Activated naive CD4-positive, alpha-beta T cell treated with anti-CD3 and anti-CD28 coated beads, Interleukin-2, amount 50 U/mL, for 24 hours (primary cell): ENCODE measurements around the gene PPP6C.
A peak's percentile ranks its signal among the peaks of the same experiment; 100 is the strongest.
"Not testable (repeated sequence)": the region's sequence is repeated elsewhere in the genome, so short reads cannot be mapped to it uniquely, and the experiment has no call there.

Experiments used
- H3K27ac Mint-ChIP-seq: one replicate; pipeline ENCODE4 v1.8.0; 2021; ENCODE audit warnings: mild to moderate bottlenecking, mixed read lengths
- H3K27me3 Mint-ChIP-seq: one replicate; pipeline ENCODE4 v1.8.0; 2021; ENCODE audit warnings: mixed read lengths
- H3K36me3 Mint-ChIP-seq: one replicate; pipeline ENCODE4 v1.8.0; 2021; ENCODE audit warnings: mixed read lengths
- H3K4me1 Mint-ChIP-seq: one replicate; pipeline ENCODE4 v1.8.0; 2021; ENCODE audit warnings: mixed read lengths
- H3K4me3 Mint-ChIP-seq: one replicate; pipeline ENCODE4 v1.8.0; 2021; ENCODE audit warnings: mild to moderate bottlenecking, mixed read lengths
- H3K9me3 Mint-ChIP-seq: one replicate; pipeline ENCODE4 v1.8.0; 2021; ENCODE audit warnings: mixed read lengths

PPP6C gene

DNA sequence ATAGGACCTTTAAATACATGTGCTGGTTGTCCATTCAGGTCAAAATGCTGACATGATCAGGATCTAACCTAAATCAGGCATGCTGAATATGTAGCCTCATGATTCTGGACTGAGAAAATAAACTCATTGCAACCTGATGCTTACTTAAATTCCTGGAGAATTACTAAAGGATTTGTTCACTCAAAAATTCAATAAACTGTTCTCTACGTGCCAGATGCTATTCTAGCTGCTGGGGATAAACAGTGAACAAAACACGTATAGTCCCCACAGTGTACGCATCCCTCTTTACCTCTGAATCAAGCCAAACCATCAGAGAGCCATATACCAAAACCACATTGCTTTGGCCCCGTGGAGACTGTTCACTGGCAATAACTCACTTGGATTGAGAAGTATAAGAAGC is 52.4 kb downstream of the PPP6C start:
- Mint-ChIP-seq H3K36me3 (peaks cover 14% of the 10 kb centered on the region), H3K9me3 (no peaks in the 10 kb centered on the region), H3K27me3 (no peaks in the 10 kb centered on the region), H3K4me3 (no peak overlapping the region), H3K4me1 (peaks cover 42% of the 10 kb centered on the region), H3K27ac (no peak overlapping the region)

- H3K4me1 Mint-ChIP-seq: peaks cover 37% of the 10 kb centered on the region
- no peak overlapping the region for H3K27ac Mint-ChIP-seq
- H3K9me3 Mint-ChIP-seq: no peaks in the 10 kb centered on the region
- no peak overlapping the region for H3K4me3 Mint-ChIP-seq
- no peaks in the 10 kb centered on the region for H3K27me3 Mint-ChIP-seq
- H3K36me3 Mint-ChIP-seq: peaks cover 13% of the 10 kb centered on the region
Observed at GRCh38 chr9:125134976-125135375, 54.6 kb downstream of the PPP6C start.

DNA sequence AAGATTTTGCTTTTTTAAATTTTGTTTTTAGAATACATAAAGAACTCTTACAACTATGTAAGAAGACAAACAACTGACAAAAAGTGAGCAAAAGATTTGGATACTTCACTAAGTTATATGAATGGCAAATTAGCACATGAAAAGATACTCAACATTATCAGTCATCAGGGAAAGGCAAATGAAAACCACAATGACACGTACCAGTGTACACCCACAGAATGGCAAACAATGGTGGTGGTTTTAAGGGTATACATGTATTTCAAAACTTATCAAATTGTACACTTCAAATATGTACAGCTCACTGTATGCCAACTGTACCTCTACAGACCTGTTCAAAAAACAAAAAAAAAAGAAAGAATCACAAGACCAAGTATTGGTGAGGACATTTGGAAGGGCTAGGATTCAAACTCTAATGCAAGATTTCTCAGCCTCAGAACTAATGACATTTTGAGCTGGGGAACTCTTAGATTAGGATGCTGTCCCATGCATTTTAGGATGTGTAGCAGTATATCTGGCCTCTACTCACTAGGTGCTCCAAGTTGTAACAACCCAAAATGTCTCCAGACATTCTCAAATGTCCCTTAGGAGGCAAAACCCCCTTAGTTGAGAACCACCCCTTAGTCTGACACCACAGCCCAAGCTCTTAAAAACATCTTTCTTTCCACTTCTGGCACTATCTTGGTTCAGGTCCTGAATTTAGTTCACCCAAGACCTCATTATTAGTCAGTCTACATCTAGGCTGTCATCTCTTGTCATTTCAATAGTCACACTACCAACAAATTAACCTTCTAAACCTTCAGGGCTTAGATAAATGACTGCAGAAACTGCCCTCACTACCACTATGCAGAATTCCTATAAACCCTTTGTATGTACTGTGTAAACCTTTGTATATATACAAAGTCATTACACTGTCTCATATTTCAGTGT is 55.9 kb downstream of the PPP6C start:
- Mint-ChIP-seq H3K27me3 (no peaks in the 10 kb centered on the region), H3K27ac (peak overlapping the region; percentile 80), H3K4me3 (no peak overlapping the region), H3K9me3 (no peaks in the 10 kb centered on the region), H3K4me1 (peaks cover 27% of the 10 kb centered on the region), H3K36me3 (peaks cover 10% of the 10 kb centered on the region)

- Mint-ChIP-seq H3K9me3 (no peaks in the 10 kb centered on the region), H3K4me3 (no peak overlapping the region)
Observed at GRCh38 chr9:125131778-125132177, 57.8 kb downstream of the PPP6C start.

GRCh38 chr9:125126019-125126746 is 63.4 kb downstream of the PPP6C start:
- no peaks in the 10 kb centered on the region for H3K27me3 Mint-ChIP-seq
- H3K9me3 Mint-ChIP-seq: no peaks in the 10 kb centered on the region
- peak overlapping the region; percentile 98 for H3K27ac Mint-ChIP-seq
- H3K36me3 Mint-ChIP-seq: peaks cover 3% of the 10 kb centered on the region
- peak overlapping the region; percentile 69 for H3K4me3 Mint-ChIP-seq
- peaks cover 38% of the 10 kb centered on the region for H3K4me1 Mint-ChIP-seq

More at GRCh38 chr9:125131778-125132177, 57.8 kb downstream of the PPP6C start:
- peaks cover 30% of the 10 kb centered on the region for H3K4me1 Mint-ChIP-seq
- no peaks in the 10 kb centered on the region for H3K27me3 Mint-ChIP-seq
- H3K27ac Mint-ChIP-seq: no peak overlapping the region
- peaks cover 10% of the 10 kb centered on the region for H3K36me3 Mint-ChIP-seq

- peak overlapping the region; percentile 98 for H3K27ac Mint-ChIP-seq
- H3K36me3 Mint-ChIP-seq: peaks cover 3% of the 10 kb centered on the region
- no peak overlapping the region for H3K4me3 Mint-ChIP-seq
- no peaks in the 10 kb centered on the region for H3K27me3 Mint-ChIP-seq
- peaks cover 44% of the 10 kb centered on the region for H3K4me1 Mint-ChIP-seq
- no peaks in the 10 kb centered on the region for H3K9me3 Mint-ChIP-seq
Observed at GRCh38 chr9:125125523-125125922, 64.1 kb downstream of the PPP6C start.

DNA sequence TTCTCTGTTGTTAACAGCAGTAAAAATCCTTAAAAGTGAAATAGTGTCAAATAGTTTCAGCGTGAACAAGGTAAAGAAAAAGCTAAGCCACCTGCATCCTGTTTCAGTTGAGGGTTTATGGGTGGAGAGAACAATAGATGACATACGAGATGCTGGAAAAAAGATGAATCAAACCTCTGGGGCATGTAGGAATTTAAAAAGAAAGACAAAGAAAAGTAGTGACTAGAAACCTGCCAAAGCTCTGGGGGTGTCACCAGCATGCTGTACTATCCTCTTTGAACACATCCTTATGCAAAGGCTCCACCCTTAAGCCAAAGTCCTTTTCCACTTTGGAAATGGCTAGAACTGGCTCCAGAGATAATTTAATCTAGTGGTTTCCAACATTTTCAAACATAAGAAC is 68.5 kb downstream of the PPP6C start:
- Mint-ChIP-seq H3K36me3 (peaks cover 3% of the 10 kb centered on the region), H3K4me1 (peaks cover 60% of the 10 kb centered on the region)

GRCh38 chr9:125119643-125120286 is 69.8 kb downstream of the PPP6C start:
- H3K9me3 Mint-ChIP-seq: no peaks in the 10 kb centered on the region
- peaks cover 3% of the 10 kb centered on the region for H3K36me3 Mint-ChIP-seq
- peak overlapping the region; percentile 81 for H3K27ac Mint-ChIP-seq
- no peaks in the 10 kb centered on the region for H3K27me3 Mint-ChIP-seq
- no peak overlapping the region for H3K4me3 Mint-ChIP-seq
- H3K4me1 Mint-ChIP-seq: peaks cover 51% of the 10 kb centered on the region

More for the DNA sequence above, 68.5 kb downstream of the PPP6C start:
- H3K27ac Mint-ChIP-seq: peak overlapping the region; percentile 8
- H3K9me3 Mint-ChIP-seq: no peaks in the 10 kb centered on the region
- peak overlapping the region; percentile 51 for H3K4me3 Mint-ChIP-seq
- H3K27me3 Mint-ChIP-seq: no peaks in the 10 kb centered on the region

- not testable (repeated sequence) for H3K27me3 Mint-ChIP-seq, H3K9me3 Mint-ChIP-seq, H3K4me3 Mint-ChIP-seq, H3K36me3 Mint-ChIP-seq, H3K27ac Mint-ChIP-seq
- H3K4me1 Mint-ChIP-seq: peaks cover 40% of the 10 kb centered on the region
Observed at GRCh38 chr9:125118696-125119095, 70.9 kb downstream of the PPP6C start.

GRCh38 chr9:125114503-125114902 is 75.1 kb downstream of the PPP6C start:
- not testable (repeated sequence) for H3K27ac Mint-ChIP-seq, H3K9me3 Mint-ChIP-seq, H3K4me3 Mint-ChIP-seq, H3K27me3 Mint-ChIP-seq
- peaks cover 12% of the 10 kb centered on the region for H3K36me3 Mint-ChIP-seq
- H3K4me1 Mint-ChIP-seq: peaks cover 20% of the 10 kb centered on the region

DNA sequence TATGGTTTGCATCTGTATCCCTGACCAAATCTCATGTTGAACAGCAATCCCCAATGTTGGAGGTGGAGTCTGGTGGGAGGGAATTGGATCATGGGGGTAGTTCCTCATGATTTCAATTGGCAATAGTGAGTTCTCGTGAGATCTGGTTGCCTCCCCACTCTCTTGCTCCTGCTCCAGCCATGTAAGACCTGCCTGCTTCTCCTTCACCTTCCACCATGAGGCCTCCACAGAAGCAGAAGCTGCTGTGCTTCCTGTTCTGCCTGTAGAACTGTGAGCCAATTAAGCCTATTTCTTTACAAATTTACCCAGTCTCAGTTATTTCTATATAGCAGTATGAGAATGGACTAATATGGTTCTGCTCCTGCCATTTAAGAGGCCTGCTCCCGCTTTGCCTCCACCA is 79.1 kb downstream of the PPP6C start:
- no peak overlapping the region for H3K27ac Mint-ChIP-seq
- peaks cover 10% of the 10 kb centered on the region for H3K36me3 Mint-ChIP-seq
- no peaks in the 10 kb centered on the region for H3K9me3 Mint-ChIP-seq
- H3K4me3 Mint-ChIP-seq: no peak overlapping the region
- H3K27me3 Mint-ChIP-seq: no peaks in the 10 kb centered on the region
- peaks cover 3% of the 10 kb centered on the region for H3K4me1 Mint-ChIP-seq

DNA sequence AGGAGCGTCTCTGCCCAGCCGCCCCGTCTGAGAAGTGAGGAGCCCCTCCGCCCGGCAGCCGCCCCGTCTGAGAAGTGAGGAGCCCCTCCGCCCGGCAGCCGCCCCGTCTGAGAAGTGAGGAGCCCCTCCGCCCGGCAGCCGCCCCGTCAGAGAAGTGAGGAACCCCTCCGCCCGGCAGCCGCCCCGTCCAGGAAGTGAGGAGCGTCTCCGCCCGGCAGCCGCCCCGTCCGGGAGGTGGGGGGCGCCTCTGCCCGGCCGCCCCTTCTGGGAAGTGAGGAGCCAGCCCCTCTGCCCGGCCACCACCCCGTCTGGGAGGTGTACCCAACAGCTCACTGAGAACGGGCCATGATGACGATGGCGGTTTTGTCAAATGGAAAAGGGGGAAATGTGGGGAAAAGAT is 81.1 kb downstream of the PPP6C start:
- H3K9me3 Mint-ChIP-seq, H3K36me3 Mint-ChIP-seq, H3K27ac Mint-ChIP-seq, H3K4me1 Mint-ChIP-seq, H3K27me3 Mint-ChIP-seq, H3K4me3 Mint-ChIP-seq: not testable (repeated sequence)

DNA sequence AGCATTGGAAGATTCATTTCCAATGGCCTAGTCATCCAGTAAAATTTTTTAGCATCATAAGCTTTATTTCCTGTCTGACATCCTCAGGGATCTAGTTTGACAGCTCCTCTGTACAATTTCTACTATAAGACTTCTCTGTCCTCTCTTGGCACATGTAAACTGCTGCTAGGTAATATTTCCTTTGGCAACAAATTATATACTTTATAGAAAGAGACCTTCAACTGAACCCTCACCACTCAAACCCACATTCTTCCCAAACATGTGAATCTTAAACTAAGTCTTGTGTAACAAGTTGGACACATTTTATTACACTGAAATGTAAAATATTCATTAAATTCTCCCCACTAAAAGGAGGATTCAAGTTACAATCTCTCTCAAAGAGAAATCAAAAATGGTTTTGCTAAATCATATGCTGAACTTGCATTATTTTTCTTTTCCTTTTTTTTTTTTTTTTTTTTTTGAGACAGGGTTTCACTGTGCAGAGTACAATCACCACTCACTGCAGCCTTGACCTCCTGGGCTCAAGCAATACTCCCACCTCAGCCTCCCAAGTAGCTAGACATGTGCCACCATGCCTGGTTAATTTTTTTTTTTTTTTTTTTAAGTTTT is 83.2 kb downstream of the PPP6C start:
- H3K27me3 Mint-ChIP-seq: no peaks in the 10 kb centered on the region
- H3K4me1 Mint-ChIP-seq: peaks cover 16% of the 10 kb centered on the region
- no peak overlapping the region for H3K27ac Mint-ChIP-seq
- H3K36me3 Mint-ChIP-seq: peaks cover 4% of the 10 kb centered on the region
- no peak overlapping the region for H3K4me3 Mint-ChIP-seq
- no peaks in the 10 kb centered on the region for H3K9me3 Mint-ChIP-seq

GRCh38 chr9:125103770-125104460 is 85.7 kb downstream of the PPP6C start:
- Mint-ChIP-seq H3K4me1 (peaks cover 27% of the 10 kb centered on the region), H3K27me3 (no peaks in the 10 kb centered on the region), H3K4me3 (no peak overlapping the region), H3K36me3 (peaks cover 5% of the 10 kb centered on the region), H3K27ac (no peak overlapping the region), H3K9me3 (no peaks in the 10 kb centered on the region)

DNA sequence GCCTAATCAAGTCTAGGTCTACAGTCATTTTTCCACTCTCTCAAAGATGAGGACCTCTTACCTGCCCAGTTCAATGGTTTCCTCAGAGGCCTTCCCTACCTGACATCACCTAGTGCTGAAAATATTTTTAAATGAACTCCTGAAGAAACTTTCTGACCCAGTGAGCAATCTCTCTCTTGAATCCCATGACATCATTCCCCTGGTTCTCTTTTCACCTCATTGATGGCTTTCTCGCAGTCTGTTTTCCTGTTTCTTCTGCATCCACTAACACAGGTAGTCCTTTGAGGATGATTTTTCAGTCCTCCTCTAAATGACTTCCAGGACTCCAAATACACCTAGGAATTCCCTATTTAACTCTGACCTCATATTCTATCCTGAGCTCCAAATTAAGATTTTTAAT is 86.6 kb downstream of the PPP6C start:
- H3K4me1 Mint-ChIP-seq: peaks cover 27% of the 10 kb centered on the region
- H3K4me3 Mint-ChIP-seq: no peak overlapping the region

More for the DNA sequence above, 86.6 kb downstream of the PPP6C start:
- Mint-ChIP-seq H3K27ac (no peak overlapping the region), H3K27me3 (no peaks in the 10 kb centered on the region), H3K36me3 (peaks cover 5% of the 10 kb centered on the region), H3K9me3 (no peaks in the 10 kb centered on the region)
